H1 (cell line): ENCODE data around the gene NRSN2. TPM values are rescaled to one million over a fixed set of nuclear protein-coding genes. Genes with fewer than 3 reads are reported as not detected.
"Not testable (repeated sequence)": the region's sequence is repeated elsewhere in the genome, so short reads cannot be mapped to it uniquely, and the experiment has no call there.

Experiments used
- CTCF ChIA-PET: fragments of 300-600 bp; sonication (Branson Sonifier 250); formaldehyde crosslinking; loops from one replicate; lab custom pipeline; 2021; ENCODE audit not compliant: partially characterized antibody; lab: Charles Lee
- POLR2A ChIA-PET: fragments of 300-600 bp; sonication (Branson Sonifier 250); formaldehyde crosslinking; loops from one replicate; lab custom pipeline; 2021; ENCODE audit warnings: inconsistent platforms; ENCODE audit not compliant: partially characterized antibody; lab: Charles Lee
- DNase-seq, 2 experiments: peaks; one replicate each; pipeline versions ENCODE4 v3.0.0 to v3.0.0-alpha.2; 2010 to 2022; ENCODE audit warnings: low spot score in 2 of 2, low read depth in 1 of 2, mixed read lengths in 1 of 2
- FAIRE-seq: peaks from 2 replicates; lab custom pipeline; 2011; peaks lifted over from hg19 to GRCh38; lab: Jason Lieb, UNC
- H2AFZ ChIP-seq: 2 replicates; pipeline ENCODE4 v1.8.1; 2012; ENCODE audit warnings: low read length, inconsistent platforms
- H2AK5ac ChIP-seq: 2 replicates; pipeline ENCODE4 v1.6.1; 2013; ENCODE audit warnings: low read depth, low read length
- H2BK120ac ChIP-seq: replicated peaks from 2 replicates; pipeline ENCODE3; 2013; ENCODE audit warnings: low read depth, low read length, inconsistent platforms
- H2BK12ac ChIP-seq: 2 replicates; pipeline ENCODE4 v1.6.1; 2013; ENCODE audit warnings: low read depth, low read length
- H2BK15ac ChIP-seq: 2 replicates; pipeline ENCODE4 v1.6.1; 2013; ENCODE audit warnings: low read length
- H2BK20ac ChIP-seq: 2 replicates; pipeline ENCODE4 v1.6.1; 2013; ENCODE audit warnings: low read length
- H2BK5ac ChIP-seq: 2 replicates; pipeline ENCODE4 v1.6.1; 2013; ENCODE audit warnings: low read depth, low read length
- H3K14ac ChIP-seq: 2 replicates; pipeline ENCODE4 v1.6.1; 2013; ENCODE audit warnings: inconsistent platforms; ENCODE audit not compliant: insufficient read length
- H3K18ac ChIP-seq: 2 replicates; pipeline ENCODE4 v1.6.1; 2013; ENCODE audit warnings: low read length; ENCODE audit errors: extremely low read depth
- H3K23ac ChIP-seq: 2 replicates; pipeline ENCODE4 v1.6.1; 2013; ENCODE audit warnings: inconsistent platforms; ENCODE audit not compliant: insufficient read length
- H3K23me2 ChIP-seq: 2 replicates; pipeline ENCODE4 v1.6.1; 2013; ENCODE audit warnings: low read depth, low read length
- H3K27ac ChIP-seq: 2 replicates; pipeline ENCODE4 v1.6.1; 2011; ENCODE audit warnings: low read depth, low read length, inconsistent platforms
- H3K27me3 ChIP-seq, 4 experiments: replicated peaks in 1 of 4; 1 replicate in 1 of 4; 2 replicates in 3 of 4; pipeline versions ENCODE4 v1.6.1 to v1.8.1; 2011 to 2013; ENCODE audit warnings: low read length in 3 of 4, mild to moderate bottlenecking in 3 of 4, inconsistent platforms in 2 of 4, mixed read lengths in 2 of 4, moderate library complexity in 1 of 4; ENCODE audit not compliant: control insufficient read depth in 3 of 4, insufficient read depth in 3 of 4; ENCODE audit errors: extremely low read depth in 1 of 4
- H3K36me3 ChIP-seq, 4 experiments: 2 replicates each; pipeline versions ENCODE4 v1.6.1 to v1.8.1; 2011 to 2013; ENCODE audit warnings: mild to moderate bottlenecking in 4 of 4, low read length in 3 of 4, moderate library complexity in 2 of 4, control low read depth in 1 of 4, inconsistent platforms in 1 of 4; ENCODE audit not compliant: insufficient read depth in 4 of 4, control insufficient read depth in 2 of 4
- H3K4ac ChIP-seq: replicated peaks from 2 replicates; pipeline ENCODE3; 2013; ENCODE audit warnings: low read length, low read depth, mixed read lengths, inconsistent platforms; ENCODE audit not compliant: insufficient read length
- H3K4me1 ChIP-seq, 4 experiments: replicated peaks in 1 of 4; 1 replicate in 1 of 4; 2 replicates in 3 of 4; pipeline versions ENCODE4 v1.6.1 to v1.8.1; 2011 to 2013; ENCODE audit warnings: low read length in 3 of 4, inconsistent platforms in 2 of 4, mixed read lengths in 1 of 4; ENCODE audit not compliant: insufficient read depth in 4 of 4, control insufficient read depth in 3 of 4
- H3K4me2 ChIP-seq, 2 experiments: 2 replicates each; pipeline versions ENCODE4 v1.6.1 to v1.8.1; 2011 to 2013; ENCODE audit warnings: low read depth in 2 of 2, low read length in 2 of 2, control low read depth in 1 of 2, inconsistent platforms in 1 of 2, mild to moderate bottlenecking in 1 of 2; ENCODE audit not compliant: insufficient read depth in 1 of 2
- H3K4me3 ChIP-seq, 4 experiments: fragments of 200-600, 300-600 bp in 1 of 4; sonication (generic), shearing (Covaris generic), sonication (Bioruptor Twin) in 1 of 4; 2 replicates each; pipeline versions ENCODE4 v1.5.1 to v1.8.1; 2011 to 2016; ENCODE audit warnings: low read length in 4 of 4, low read depth in 3 of 4, control low read depth in 2 of 4, inconsistent platforms in 2 of 4, mild to moderate bottlenecking in 2 of 4, mixed read lengths in 1 of 4, moderate library complexity in 1 of 4; ENCODE audit not compliant: insufficient read depth in 2 of 4; ENCODE audit errors: extremely low read depth in 1 of 4
- H3K56ac ChIP-seq: replicated peaks from 2 replicates; pipeline ENCODE3; 2013; ENCODE audit warnings: low read depth, mild to moderate bottlenecking, mixed read lengths, low read length, inconsistent platforms; ENCODE audit not compliant: insufficient read length
- H3K79me1 ChIP-seq: 2 replicates; pipeline ENCODE4 v1.6.1; 2013; ENCODE audit warnings: low read depth, low read length, control low read depth
- H3K79me2 ChIP-seq, 2 experiments: 2 replicates each; pipeline versions ENCODE4 v1.6.1 to v1.8.1; 2012 to 2013; ENCODE audit warnings: low read length in 2 of 2, mild to moderate bottlenecking in 2 of 2, inconsistent platforms in 1 of 2; ENCODE audit not compliant: insufficient read depth in 2 of 2, control insufficient read depth in 1 of 2
- H3K9ac ChIP-seq, 4 experiments: replicated peaks in 1 of 4; 1 replicate in 1 of 4; 2 replicates in 3 of 4; pipeline versions ENCODE4 v1.6.1 to v1.8.1; 2011 to 2013; ENCODE audit warnings: low read depth in 3 of 4, low read length in 3 of 4, control low read depth in 2 of 4, mild to moderate bottlenecking in 2 of 4, moderate library complexity in 2 of 4, inconsistent platforms in 1 of 4; ENCODE audit errors: extremely low read depth in 1 of 4
- H3K9me3 ChIP-seq, 2 experiments: 2 replicates each; pipeline versions ENCODE4 v1.6.1 to v1.8.1; 2012 to 2013; ENCODE audit warnings: mild to moderate bottlenecking in 2 of 2, moderate library complexity in 2 of 2, control low read depth in 1 of 2, inconsistent platforms in 1 of 2, low read depth in 1 of 2, low read length in 1 of 2, mixed read lengths in 1 of 2; ENCODE audit not compliant: insufficient read depth in 2 of 2
- H4K20me1 ChIP-seq, 2 experiments: replicated peaks in 1 of 2; 2 replicates each; pipeline versions ENCODE3 to v1.8.1; 2011 to 2013; ENCODE audit warnings: inconsistent platforms in 2 of 2, low read length in 2 of 2, mild to moderate bottlenecking in 1 of 2; ENCODE audit not compliant: insufficient read depth in 2 of 2, control insufficient read depth in 1 of 2
- H4K5ac ChIP-seq: 2 replicates; pipeline ENCODE4 v1.6.1; 2013; ENCODE audit warnings: low read length, low read depth, mixed read lengths, inconsistent platforms; ENCODE audit not compliant: insufficient read length
- H4K8ac ChIP-seq: 2 replicates; pipeline ENCODE4 v1.8.0; 2013; ENCODE audit warnings: mild to moderate bottlenecking, moderate library complexity, low read length, inconsistent platforms; ENCODE audit not compliant: insufficient read depth; ENCODE audit errors: extremely low read depth
- H4K91ac ChIP-seq: replicated peaks from 2 replicates; pipeline ENCODE3; 2013; ENCODE audit warnings: low read length, mixed read lengths, inconsistent platforms; ENCODE audit not compliant: insufficient read length
- WGBS, 2 experiments: shearing (Covaris generic) in 1 of 2; methylation state at CpG; one replicate each; pipeline versions ENCODE4 v1.1.6 to v1.1.7; 2013 to 2015; ENCODE audit warnings: low lambda C conversion rate in 2 of 2, mixed read lengths in 2 of 2, inconsistent platforms in 1 of 2, low coverage in 1 of 2, missing lambda C conversion rate in 1 of 2; ENCODE audit not compliant: insufficient replicate concordance in 2 of 2, insufficient coverage in 1 of 2, insufficient read length in 1 of 2; ENCODE audit errors: extremely low coverage in 1 of 2, missing lambda C conversion rate in 1 of 2; 5-methylcytosine and 5-hydroxymethylcytosine counted together
- polyA plus RNA-seq, 7 experiments: library from polyadenylated mRNA; depleted of rRNA in 3 of 7; stranded (reverse) in 5 of 7; unstranded in 2 of 7; fragments of >200 nt in 5 of 7; fragments of 200-250 nt in 2 of 7; gene quantifications; 1 replicate in 5 of 7; 2 replicates in 1 of 7; 4 replicates in 1 of 7; pipeline versions ENCODE4 v1.2.1 to v1.2.3, GENCODE V29; 2011 to 2013; ENCODE audit warnings: missing spikeins in 2 of 7, mixed read lengths in 2 of 7
- total RNA-seq: library from RNA; stranded (reverse); fragmentation: NEBNext Ultra II Directional; extraction: Animal tissue kit (Norgen Biotek cat#: 25700); gene quantifications from 2 replicates; pipeline ENCODE4 v1.2.1, GENCODE V29; 2021

The NRSN2 gene
- total and polyA plus RNA-seq, 2 of the 8 experiments (the other 6 are each of a cell fraction or from before 2014, with no cell fraction given), result 19.4 to 33.3 TPM

DNA sequence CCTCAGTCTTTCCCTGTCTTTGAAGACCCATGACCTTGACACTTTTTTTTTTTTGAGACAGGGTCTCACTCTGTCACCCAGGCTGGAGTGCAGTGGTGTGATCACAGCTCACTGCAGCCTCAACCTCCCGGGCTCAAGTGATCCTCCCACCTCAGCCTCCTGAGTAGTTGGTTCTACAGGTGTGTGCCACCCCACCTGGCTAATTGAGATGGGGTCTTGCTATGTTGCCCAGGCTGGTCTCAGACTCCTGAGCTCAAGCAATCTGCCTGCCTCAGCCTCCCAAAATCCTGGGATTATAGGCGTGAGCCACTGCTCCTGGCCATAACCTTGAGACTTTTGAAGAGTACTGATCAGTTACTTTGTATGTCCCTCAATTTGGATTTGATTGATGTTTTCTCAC, 46.4 kb downstream of the NRSN2 start:
- 85% methylated on average over 2 of the region's 2 CpGs; no CpG with 5 or more reads in 1 of the 2 experiments for WGBS, 2 experiments
- not testable (repeated sequence) for H3K56ac ChIP-seq, H3K9me3 ChIP-seq, H3K79me2 ChIP-seq, H3K18ac ChIP-seq, H4K5ac ChIP-seq, H3K23me2 ChIP-seq, H3K4me3 ChIP-seq, H3K9ac ChIP-seq, H3K4me1 ChIP-seq, H4K91ac ChIP-seq, H3K27ac ChIP-seq, H4K20me1 ChIP-seq, H2BK15ac ChIP-seq, H2AFZ ChIP-seq, H2BK5ac ChIP-seq, H3K27me3 ChIP-seq, H3K23ac ChIP-seq, H2AK5ac ChIP-seq, H2BK20ac ChIP-seq, H4K8ac ChIP-seq, H2BK120ac ChIP-seq, DNase-seq, H3K79me1 ChIP-seq, H2BK12ac ChIP-seq, H3K14ac ChIP-seq, H3K4ac ChIP-seq, H3K4me2 ChIP-seq, FAIRE-seq
- POLR2A ChIA-PET, result interaction anchor here (1.0 to 11.8 kb wide), 2 partner anchors 8 to 37 kb away, joined by 3 to 263 read pairs; partner anchors contain the start of gene TRIB3
- peaks cover 0 to 23% (median 8%) of the 10 kb centered on the region in 4 experiments; a peak in 5 of 8 replicates for H3K36me3 ChIP-seq
- CTCF ChIA-PET, result interaction anchor here (0.8 to 1.0 kb wide), 3 partner anchors 9 to 39 kb away, joined by 3 to 4 read pairs (median 3); no protein-coding TSS in a partner anchor
